ENCODE results near the gene PLA2G4E. TPM values are rescaled to one million over a fixed set of nuclear protein-coding genes. Genes with fewer than 3 reads are reported as not detected.

The PLA2G4E gene
- total and polyA plus RNA-seq, 9 of the 15 experiments (the other 6 are each of a cell fraction or from before 2014, with no cell fraction given) = 0.03 TPM; not detected in 8

DNA sequence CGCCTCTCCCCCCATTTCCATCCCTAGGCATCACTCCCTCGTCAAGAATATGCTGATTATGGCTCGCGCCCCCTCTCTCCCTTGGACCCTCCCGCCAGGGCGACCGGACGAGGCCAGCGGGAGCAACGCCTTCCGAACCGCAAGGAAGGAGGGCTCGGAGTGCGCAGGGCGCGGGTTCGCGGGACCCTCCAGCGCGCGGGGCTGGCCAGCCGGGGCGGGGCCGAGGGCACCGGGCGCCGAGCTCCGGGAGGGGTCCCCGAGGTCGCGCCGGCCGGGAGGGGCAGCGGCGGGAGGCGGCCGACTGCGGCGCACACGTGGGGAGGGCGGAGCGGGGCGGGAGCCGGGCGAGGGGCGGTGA lies 49.0 kb downstream of the PLA2G4E start (continued):
- TF ChIP-seq MAFF (IDR thresholded peaks at IDR 0.05; ENCODE audit: low read length) = no peak
- no peak for TF ChIP-seq ESRRB (CRISPR knock-in tag; IDR thresholded peaks at IDR 0.05; ENCODE audit: borderline replicate concordance)
- TF ChIP-seq SRSF1 (IDR thresholded peaks at IDR 0.05; ENCODE audit: low read depth, low read length) = no peak
- TF ChIP-seq ZBTB7A (IDR thresholded peaks at IDR 0.05; ENCODE audit: borderline replicate concordance, control insufficient read depth, low read depth, low read length) = peak; percentile 64; the same call in 1 of the 2 replicates
- TF ChIP-seq EP400 (IDR thresholded peaks at IDR 0.05) = no peak

DNA sequence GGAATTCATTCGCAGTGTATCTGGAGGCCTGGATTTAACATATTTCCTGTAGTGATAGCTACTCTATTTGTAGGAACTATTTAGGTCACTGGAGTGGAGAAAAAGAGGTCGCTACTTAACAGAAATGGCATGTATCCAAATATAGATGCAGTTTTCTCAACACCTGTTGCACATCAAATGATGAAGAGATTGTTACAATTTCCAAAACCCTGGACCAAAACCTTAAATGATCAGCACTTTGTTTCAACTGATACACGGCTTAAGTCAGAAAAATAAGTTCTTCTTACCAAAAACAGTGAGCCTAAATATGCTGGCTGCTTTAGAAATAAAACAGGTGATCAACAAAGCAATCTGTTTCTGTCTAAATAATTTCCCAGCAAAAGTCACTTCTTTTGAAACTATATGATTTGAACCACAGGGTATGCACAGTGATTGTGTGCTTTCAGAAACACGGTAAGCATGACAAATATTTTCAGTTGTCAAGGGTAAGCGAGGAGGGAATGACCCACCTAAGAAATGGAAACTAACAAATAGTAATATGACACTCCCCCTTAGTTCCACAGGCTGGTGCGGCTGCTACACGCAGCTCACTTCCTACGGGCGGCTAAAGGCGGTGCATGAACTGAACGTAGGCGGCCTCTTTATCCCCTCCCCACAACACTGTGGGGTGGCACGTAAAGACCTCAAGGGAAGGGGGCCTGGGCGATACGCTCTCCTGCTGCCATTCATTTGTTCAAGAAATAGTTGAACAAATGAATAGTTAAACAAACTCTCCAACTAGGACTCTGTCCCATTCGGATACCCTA lies 49.5 kb downstream of the PLA2G4E start:
- peak overlapping the region; percentile 95 for H2AFZ ChIP-seq (ENCODE audit: low read depth, low read length)
- peak in 2 of 4 experiments; percentile 60 to 70 for DNase-seq (ENCODE audit: extremely low read depth in 1 of 4, low spot score in 3 of 4)
- peak; percentile 61 for FAIRE-seq
- TF ChIP-seq GTF2F1 (IDR thresholded peaks at IDR 0.05; ENCODE audit: low read depth, low read length) (no peak), TEAD4 (IDR thresholded peaks at IDR 0.05; ENCODE audit: low read length) (no peak), TEAD4 (CRISPR knock-in tag; IDR thresholded peaks at IDR 0.05; ENCODE audit: borderline replicate concordance) (no peak), ZNF431 (CRISPR knock-in tag; IDR thresholded peaks at IDR 0.05) (no peak), KAT8 (IDR thresholded peaks at IDR 0.05; ENCODE audit: low read depth) (no peak), ZNF146 (CRISPR knock-in tag; IDR thresholded peaks at IDR 0.05; ENCODE audit: unreplicated experiment) (no peak), ZNF445 (CRISPR knock-in tag; IDR thresholded peaks at IDR 0.05; ENCODE audit: low read depth) (no peak), ZNF174 (CRISPR knock-in tag; IDR thresholded peaks at IDR 0.05) (no peak), RBM17 (IDR thresholded peaks at IDR 0.05; ENCODE audit: borderline replicate concordance, low read depth, low read length) (no peak), OTX1 (CRISPR knock-in tag; IDR thresholded peaks at IDR 0.05) (0 out of 2 replicates have a peak, but pooled peaks have one; percentile 15), TBL1XR1 (IDR thresholded peaks at IDR 0.05; ENCODE audit: low read length in 2 of 2) (no peak), CREM (IDR thresholded peaks at IDR 0.05; ENCODE audit: low read depth) (0 out of 2 replicates have a peak, but pooled peaks have one; percentile 18)
- TF ChIP-seq, protein P1, sequence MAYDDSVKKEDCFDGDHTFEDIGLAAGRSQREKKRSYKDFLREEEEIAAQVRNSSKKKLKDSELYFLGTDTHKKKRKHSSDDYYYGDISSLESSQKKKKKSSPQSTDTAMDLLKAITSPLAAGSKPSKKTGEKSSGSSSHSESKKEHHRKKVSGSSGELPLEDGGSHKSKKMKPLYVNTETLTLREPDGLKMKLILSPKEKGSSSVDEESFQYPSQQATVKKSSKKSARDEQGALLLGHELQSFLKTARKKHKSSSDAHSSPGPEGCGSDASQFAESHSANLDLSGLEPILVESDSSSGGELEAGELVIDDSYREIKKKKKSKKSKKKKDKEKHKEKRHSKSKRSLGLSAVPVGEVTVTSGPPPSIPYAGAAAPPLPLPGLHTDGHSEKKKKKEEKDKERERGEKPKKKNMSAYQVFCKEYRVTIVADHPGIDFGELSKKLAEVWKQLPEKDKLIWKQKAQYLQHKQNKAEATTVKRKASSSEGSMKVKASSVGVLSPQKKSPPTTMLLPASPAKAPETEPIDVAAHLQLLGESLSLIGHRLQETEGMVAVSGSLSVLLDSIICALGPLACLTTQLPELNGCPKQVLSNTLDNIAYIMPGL (CRISPR knock-in tag; IDR thresholded peaks at IDR 0.05) = no peak
- TF ChIP-seq, protein P2, sequence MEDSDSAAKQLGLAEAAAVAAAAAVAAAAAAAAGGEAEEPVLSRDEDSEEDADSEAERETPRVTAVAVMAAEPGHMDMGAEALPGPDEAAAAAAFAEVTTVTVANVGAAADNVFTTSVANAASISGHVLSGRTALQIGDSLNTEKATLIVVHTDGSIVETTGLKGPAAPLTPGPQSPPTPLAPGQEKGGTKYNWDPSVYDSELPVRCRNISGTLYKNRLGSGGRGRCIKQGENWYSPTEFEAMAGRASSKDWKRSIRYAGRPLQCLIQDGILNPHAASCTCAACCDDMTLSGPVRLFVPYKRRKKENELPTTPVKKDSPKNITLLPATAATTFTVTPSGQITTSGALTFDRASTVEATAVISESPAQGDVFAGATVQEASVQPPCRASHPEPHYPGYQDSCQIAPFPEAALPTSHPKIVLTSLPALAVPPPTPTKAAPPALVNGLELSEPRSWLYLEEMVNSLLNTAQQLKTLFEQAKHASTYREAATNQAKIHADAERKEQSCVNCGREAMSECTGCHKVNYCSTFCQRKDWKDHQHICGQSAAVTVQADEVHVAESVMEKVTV (CRISPR knock-in tag; IDR thresholded peaks at IDR 0.05) = no peak

More for the DNA sequence above, 49.5 kb downstream of the PLA2G4E start:
- intact Hi-C loops (cut with micrococcal nuclease) (loop anchor here (5.0 kb wide), 1 partner anchor 479 kb away; the partner anchor contains the start of gene ITPKA), in situ Hi-C loops (cut with MboI) (no loop called here)
- WGBS (ENCODE audit: insufficient coverage, low coverage, missing lambda C conversion rate) = 6% methylated on average over 16 of the region's 16 CpGs
- CTCF ChIA-PET (ENCODE audit: low intra/inter-chr PET ratio) = interaction anchor here (0.7 kb wide), 1 partner anchor 197 kb away, joined by 3 read pairs; the partner anchor contains the start of gene MAPKBP1
- no TSS peak for BruUV-seq (replicated peaks)
- H3K9me3 ChIP-seq (replicated peaks; ENCODE audit: control insufficient read depth, insufficient read depth, low read depth, low read length) = no peaks in the 10 kb centered on the region
- H3K36me3 ChIP-seq (ENCODE audit: control insufficient read depth, insufficient read depth, low read length) = no peaks in the 10 kb centered on the region
- no peaks in the 10 kb centered on the region for H3K9me1 ChIP-seq (ENCODE audit: control insufficient read depth, insufficient read depth, low read length)
- peaks cover 27% of the 10 kb centered on the region for H3K79me2 ChIP-seq (ENCODE audit: control insufficient read depth, insufficient read depth, low read length)
- H3K27ac ChIP-seq (ENCODE audit: extremely low read depth, low read depth, low read length) = peak overlapping the region; percentile 71; the same call in 2 of the 3 replicates
- POLR2A ChIA-PET = interaction anchor here (1.0 to 2.0 kb wide), 3 partner anchors 9 to 69 kb away, joined by 4 read pairs; no protein-coding TSS in a partner anchor
- peak overlapping the region; percentile 82 for H3K4me3 ChIP-seq
- H3K27me3 ChIP-seq (ENCODE audit: control insufficient read depth in 2 of 2, insufficient read depth in 2 of 2, low read length in 2 of 2) = no peaks in the 10 kb centered on the region
- H3K4me1 ChIP-seq (replicated peaks in 1 of 2; ENCODE audit: control insufficient read depth in 2 of 2, insufficient read depth in 2 of 2, low read length in 2 of 2) = peaks cover 17 to 26% of the 10 kb centered on the region in 2 experiments
- peak; percentile 59 for ATAC-seq
- peak overlapping the region; percentile 96 for H3K4me2 ChIP-seq (ENCODE audit: insufficient read depth, low read length)
- H4K20me1 ChIP-seq (replicated peaks; ENCODE audit: control insufficient read depth, insufficient read depth, low read length) = peaks cover 13% of the 10 kb centered on the region; the same call in 1 of the 2 replicates
- peak overlapping the region; percentile 68 to 93 for H3K9ac ChIP-seq (ENCODE audit: insufficient read depth in 1 of 2, low read depth in 2 of 2, low read length in 2 of 2)
